CD14-positive monocyte (primary cell): ENCODE results near the gene TUBG1. TPM values are rescaled to one million over a fixed set of nuclear protein-coding genes. Genes with fewer than 3 reads are reported as not detected.

Experiments
- DNase-seq, 3 donors: peaks; one replicate each; pipeline ENCODE4 v3.0.0-alpha.2; 2011 to 2022
- H2AFZ ChIP-seq: 2 replicates; pipeline ENCODE4 v1.6.0; 2012; ENCODE audit warnings: mild to moderate bottlenecking, low read depth, low read length, inconsistent platforms; ENCODE audit not compliant: insufficient read depth, poor library complexity, severe bottlenecking
- H3K27ac ChIP-seq, 2 donors: 1 replicate in 1 of 2; 2 replicates in 1 of 2; pipeline ENCODE4 v1.5.1; 2012 to 2013; ENCODE audit warnings: low read length in 2 of 2, control low read depth in 1 of 2, inconsistent platforms in 1 of 2, low read depth in 1 of 2, mild to moderate bottlenecking in 1 of 2
- H3K27me3 ChIP-seq, 2 donors: one replicate each; pipeline versions ENCODE4 v1.6.0 to v1.6.1; 2011 to 2013; ENCODE audit warnings: low read length in 2 of 2; ENCODE audit not compliant: control insufficient read depth in 2 of 2, insufficient read depth in 2 of 2
- H3K36me3 ChIP-seq, 2 donors: replicated peaks in 1 of 2; 1 replicate in 1 of 2; 2 replicates in 1 of 2; pipeline versions ENCODE4 v1.5.1 to v1.6.1; 2012 to 2013; ENCODE audit warnings: low read length in 2 of 2, control low read depth in 1 of 2, inconsistent platforms in 1 of 2, mild to moderate bottlenecking in 1 of 2; ENCODE audit not compliant: insufficient read depth in 2 of 2, control insufficient read depth in 1 of 2
- H3K4me1 ChIP-seq, 2 donors: 1 replicate in 1 of 2; 2 replicates in 1 of 2; pipeline versions ENCODE4 v1.5.1 to v1.6.1; 2012 to 2013; ENCODE audit warnings: low read length in 2 of 2, control low read depth in 1 of 2, inconsistent platforms in 1 of 2, mild to moderate bottlenecking in 1 of 2, moderate library complexity in 1 of 2; ENCODE audit not compliant: insufficient read depth in 2 of 2, control insufficient read depth in 1 of 2
- H3K4me2 ChIP-seq: replicated peaks from 2 replicates; pipeline ENCODE3; 2012; ENCODE audit warnings: low read length, moderate library complexity, mild to moderate bottlenecking; ENCODE audit not compliant: poor library complexity, severe bottlenecking; ENCODE audit errors: extremely low read depth
- H3K4me3 ChIP-seq, 3 experiments: fragments of 200-600 bp in 1 of 3; sonication (generic) in 1 of 3; replicated peaks in 1 of 3; 1 replicate in 2 of 3; 2 replicates in 1 of 3; pipeline ENCODE4 v1.5.1; 2011 to 2013; ENCODE audit warnings: low read length in 3 of 3, mild to moderate bottlenecking in 3 of 3, control low read depth in 2 of 3, low read depth in 2 of 3, inconsistent platforms in 1 of 3, moderate library complexity in 1 of 3
- H3K79me2 ChIP-seq: 2 replicates; pipeline ENCODE4 v1.6.0; 2012; ENCODE audit warnings: mild to moderate bottlenecking, control low read depth, inconsistent platforms, low read length, moderate library complexity; ENCODE audit not compliant: insufficient read depth
- H3K9ac ChIP-seq: 2 replicates; pipeline ENCODE4 v1.6.0; 2017; ENCODE audit warnings: low read length, mild to moderate bottlenecking; ENCODE audit not compliant: insufficient read depth, poor library complexity, severe bottlenecking
- H3K9me3 ChIP-seq, 2 donors: replicated peaks in 1 of 2; 1 replicate in 1 of 2; 2 replicates in 1 of 2; pipeline versions ENCODE4 v1.5.1 to v1.6.1; 2012 to 2013; ENCODE audit warnings: low read length in 2 of 2, control low read depth in 1 of 2; ENCODE audit not compliant: control insufficient read depth in 1 of 2, insufficient read depth in 1 of 2
- H4K20me1 ChIP-seq: 2 replicates; pipeline ENCODE4 v1.6.0; 2012; ENCODE audit warnings: mild to moderate bottlenecking, low read length, control low read depth, moderate library complexity; ENCODE audit not compliant: insufficient read depth
- H3K27ac Mint-ChIP-seq, 7 donors: one replicate each; pipeline ENCODE4 v1.8.0; 2020; ENCODE audit warnings: mild to moderate bottlenecking in 7 of 7, mixed read lengths in 7 of 7, moderate library complexity in 6 of 7, inconsistent platforms in 2 of 7
- H3K27me3 Mint-ChIP-seq, 3 donors: one replicate each; pipeline ENCODE4 v1.8.0; 2021 to 2022; ENCODE audit warnings: low read depth in 3 of 3, mild to moderate bottlenecking in 3 of 3, mixed read lengths in 3 of 3, moderate library complexity in 3 of 3, inconsistent platforms in 1 of 3
- H3K36me3 Mint-ChIP-seq, 2 donors: one replicate each; pipeline ENCODE4 v1.8.0; 2020; ENCODE audit warnings: mixed read lengths in 2 of 2, inconsistent platforms in 1 of 2, mild to moderate bottlenecking in 1 of 2
- H3K4me1 Mint-ChIP-seq: one replicate; pipeline ENCODE4 v1.8.0; 2020; ENCODE audit warnings: mild to moderate bottlenecking, mixed read lengths
- H3K4me3 Mint-ChIP-seq, 2 donors: one replicate each; pipeline ENCODE4 v1.8.0; 2020; ENCODE audit warnings: mild to moderate bottlenecking in 2 of 2, mixed read lengths in 2 of 2, moderate library complexity in 1 of 2
- H3K9me3 Mint-ChIP-seq, 7 donors: one replicate each; pipeline ENCODE4 v1.8.0; 2020 to 2022; ENCODE audit warnings: mixed read lengths in 7 of 7, mild to moderate bottlenecking in 6 of 7, moderate library complexity in 6 of 7, inconsistent platforms in 2 of 7
- WGBS: methylation state at CpG from one replicate; pipeline ENCODE4 v1.1.5; 2013; ENCODE audit warnings: missing lambda C conversion rate; ENCODE audit not compliant: insufficient coverage; 5-methylcytosine and 5-hydroxymethylcytosine counted together
- intact Hi-C, 2 donors: fragments of 100-400 bp; cut with micrococcal nuclease; formaldehyde crosslinking; loops; one replicate each; pipeline versions ENCODE4 v1.15.0 to v1.15.1; 2023
- polyA plus RNA-seq, 3 donors: library from polyadenylated mRNA; depleted of rRNA in 1 of 3; unstranded in 2 of 3; stranded (reverse) in 1 of 3; fragments of 300-500 nt in 2 of 3; fragments of >200 nt in 1 of 3; fragmentation: Illumina TruSeq in 2 of 3; gene quantifications; 1 replicate in 2 of 3; 2 replicates in 1 of 3; pipeline ENCODE4 v1.2.3, GENCODE V29; 2012 to 2021
- TF ChIP-seq, protein P1 (sequence below): fragments of 200-600 bp; IDR thresholded peaks from one replicate; pipeline ENCODE4 v1.8.0; 2022; ENCODE audit warnings: antibody characterized with exemption, mild to moderate bottlenecking

TUBG1 gene
- polyA plus RNA-seq, 3 donors: 7.5 to 17.4 (median 10.2) TPM

DNA sequence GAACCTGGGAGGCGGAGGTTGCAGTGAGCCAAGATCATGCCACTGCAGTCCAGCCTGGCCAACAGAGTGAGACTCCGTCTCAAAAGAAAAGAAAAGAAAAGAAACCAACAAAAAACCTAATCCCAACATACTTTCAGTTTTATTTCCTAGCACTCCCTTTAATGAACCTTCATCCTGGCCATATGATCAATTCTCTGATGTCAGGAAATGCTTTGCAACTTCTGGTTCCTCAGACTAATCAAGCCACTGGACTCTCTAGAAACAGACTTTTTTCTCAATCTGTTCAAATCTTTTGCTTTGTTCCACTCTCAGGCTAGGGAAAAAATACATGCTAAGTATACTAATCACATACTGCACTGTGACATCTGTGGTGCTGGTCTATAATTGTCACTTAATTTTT is 18.6 kb upstream of the TUBG1 start:
- peaks cover 63 to 83% of the 10 kb centered on the region in 2 donors for H3K36me3 Mint-ChIP-seq
- Histone ChIP-seq H3K27ac (no peak overlapping the region), H3K9me3 (no peaks in the 10 kb centered on the region), H3K9ac (no peak overlapping the region), H3K27me3 (no peaks in the 10 kb centered on the region), H3K79me2 (no peaks in the 10 kb centered on the region), H3K4me3 (no peak overlapping the region), H3K4me2 (no peak overlapping the region), H3K4me1 (peaks cover 2 to 3% of the 10 kb centered on the region in 2 donors), H2AFZ (no peak overlapping the region), H3K36me3 (peaks cover 64 to 87% of the 10 kb centered on the region in 2 donors), H4K20me1 (peaks cover 41% of the 10 kb centered on the region)
- 100% methylated on average over 2 of the region's 2 CpGs for WGBS
- H3K4me3 Mint-ChIP-seq: no peak overlapping the region
- peaks cover 11% of the 10 kb centered on the region for H3K4me1 Mint-ChIP-seq
- TF ChIP-seq, protein P1, sequence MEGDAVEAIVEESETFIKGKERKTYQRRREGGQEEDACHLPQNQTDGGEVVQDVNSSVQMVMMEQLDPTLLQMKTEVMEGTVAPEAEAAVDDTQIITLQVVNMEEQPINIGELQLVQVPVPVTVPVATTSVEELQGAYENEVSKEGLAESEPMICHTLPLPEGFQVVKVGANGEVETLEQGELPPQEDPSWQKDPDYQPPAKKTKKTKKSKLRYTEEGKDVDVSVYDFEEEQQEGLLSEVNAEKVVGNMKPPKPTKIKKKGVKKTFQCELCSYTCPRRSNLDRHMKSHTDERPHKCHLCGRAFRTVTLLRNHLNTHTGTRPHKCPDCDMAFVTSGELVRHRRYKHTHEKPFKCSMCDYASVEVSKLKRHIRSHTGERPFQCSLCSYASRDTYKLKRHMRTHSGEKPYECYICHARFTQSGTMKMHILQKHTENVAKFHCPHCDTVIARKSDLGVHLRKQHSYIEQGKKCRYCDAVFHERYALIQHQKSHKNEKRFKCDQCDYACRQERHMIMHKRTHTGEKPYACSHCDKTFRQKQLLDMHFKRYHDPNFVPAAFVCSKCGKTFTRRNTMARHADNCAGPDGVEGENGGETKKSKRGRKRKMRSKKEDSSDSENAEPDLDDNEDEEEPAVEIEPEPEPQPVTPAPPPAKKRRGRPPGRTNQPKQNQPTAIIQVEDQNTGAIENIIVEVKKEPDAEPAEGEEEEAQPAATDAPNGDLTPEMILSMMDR: no peak
- H3K27me3 Mint-ChIP-seq: peaks cover 0 to 3% (median 0%) of the 10 kb centered on the region in 3 donors
- no peak for DNase-seq
- intact Hi-C loops: no loop called here
- H3K9me3 Mint-ChIP-seq: peaks cover 0 to 2% (median 0%) of the 10 kb centered on the region in 7 donors
- peak overlapping the region in 1 of 7 donors; percentile 45 for H3K27ac Mint-ChIP-seq

DNA sequence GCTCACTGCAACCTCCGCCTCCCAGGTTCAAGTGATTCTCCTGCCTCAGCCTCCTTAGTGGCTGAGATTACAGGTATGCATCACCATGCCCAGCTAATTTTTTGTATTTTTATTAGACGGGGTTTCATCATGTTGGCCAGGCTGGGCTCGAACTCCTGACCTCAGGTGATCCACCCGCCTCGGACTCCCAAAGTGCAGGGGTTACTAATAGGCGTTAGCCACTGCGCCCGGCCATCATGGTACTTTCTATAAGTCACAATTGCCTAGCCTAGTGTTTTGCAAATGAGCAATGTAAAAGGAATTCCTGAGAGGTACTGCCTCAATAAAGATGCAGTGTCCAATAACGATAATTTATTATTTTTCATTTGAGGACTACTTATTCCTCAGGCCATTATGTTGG is 18.1 kb upstream of the TUBG1 start:
- DNase-seq: no peak
- Histone ChIP-seq H2AFZ (no peak overlapping the region), H3K79me2 (peaks cover under 1% of the 10 kb centered on the region), H3K4me3 (no peak overlapping the region), H3K36me3 (peaks cover 62 to 83% of the 10 kb centered on the region in 2 donors), H3K4me2 (no peak overlapping the region), H3K9ac (no peak overlapping the region), H3K27ac (no peak overlapping the region), H3K4me1 (no peaks in the 10 kb centered on the region), H3K27me3 (no peaks in the 10 kb centered on the region), H4K20me1 (peaks cover 44% of the 10 kb centered on the region), H3K9me3 (no peaks in the 10 kb centered on the region)
- peaks cover 6% of the 10 kb centered on the region for H3K4me1 Mint-ChIP-seq
- H3K27me3 Mint-ChIP-seq: peaks cover 0 to 3% (median 0%) of the 10 kb centered on the region in 3 donors
- peaks cover 60 to 80% of the 10 kb centered on the region in 2 donors for H3K36me3 Mint-ChIP-seq
- peaks cover 0 to 2% (median 0%) of the 10 kb centered on the region in 7 donors for H3K9me3 Mint-ChIP-seq
- H3K27ac Mint-ChIP-seq: peak overlapping the region in 1 of 7 donors; percentile 45
- intact Hi-C loops: no loop called here
- H3K4me3 Mint-ChIP-seq: no peak overlapping the region
- WGBS: 96% methylated on average over 8 of the region's 9 CpGs
- TF ChIP-seq, protein P1: no peak
